GM18858 (cell line): ENCODE results near the gene SRXN1.

ENCODE experiments used
- ATAC-seq: cut with Tn5 transposase; IDR thresholded peaks from one replicate; pipeline ENCODE4 v1.9.1; 2021; ENCODE audit not compliant: unreplicated experiment

SRXN1 gene

DNA sequence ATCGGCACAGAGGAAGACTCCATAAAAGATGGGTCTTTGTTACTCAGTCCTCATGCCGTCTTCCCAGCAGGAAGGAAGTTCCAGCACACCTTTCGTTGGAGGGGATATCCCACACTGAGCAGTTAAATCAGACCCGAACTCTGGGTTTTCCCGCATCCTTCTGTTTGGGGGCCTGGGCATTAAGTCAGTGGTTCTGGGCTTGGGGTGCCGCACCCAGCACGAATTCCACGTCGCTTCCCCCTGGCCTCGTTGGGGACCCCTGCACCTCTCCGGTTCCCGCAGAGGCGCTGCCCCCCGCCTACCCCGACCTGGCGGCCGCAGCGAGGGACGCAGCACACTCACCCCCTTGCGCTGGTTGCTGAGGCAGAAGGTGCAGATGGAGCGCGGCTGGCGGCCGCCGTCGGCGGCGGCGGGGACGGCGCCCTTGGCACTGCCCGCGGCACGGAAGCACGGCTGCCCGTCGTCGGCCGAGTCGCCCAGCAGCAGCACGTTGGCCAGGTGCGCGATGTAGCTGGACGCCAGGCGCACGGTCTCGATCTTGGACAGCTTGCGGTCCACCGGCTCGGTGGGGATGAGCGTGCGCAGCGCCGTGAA is 43.5 kb downstream of the SRXN1 start:
- no peak for ATAC-seq

DNA sequence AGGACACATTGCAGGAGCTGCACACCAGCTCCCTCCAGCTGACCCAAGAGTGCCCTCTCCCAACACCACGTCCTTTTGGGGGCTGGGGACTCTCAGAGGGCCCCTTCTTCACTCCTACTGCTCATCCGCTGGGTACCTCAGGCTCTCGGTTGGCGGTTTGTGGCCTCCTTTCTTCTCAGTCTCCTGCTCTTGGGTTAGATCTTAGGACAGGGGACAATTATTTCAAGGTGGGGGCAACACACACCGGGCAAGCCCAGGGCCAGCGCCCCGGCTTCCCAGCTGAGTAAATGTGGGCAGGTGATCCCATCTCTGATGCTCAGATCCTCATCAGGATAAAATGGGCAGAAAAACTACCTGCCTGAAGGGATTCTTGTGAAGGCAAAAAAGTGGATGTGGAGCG is 44.0 kb downstream of the SRXN1 start:
- no peak for ATAC-seq

- no peak for ATAC-seq
These were observed 45.5 kb downstream of the SRXN1 start for GRCh38 chr20:607476-607875.

DNA sequence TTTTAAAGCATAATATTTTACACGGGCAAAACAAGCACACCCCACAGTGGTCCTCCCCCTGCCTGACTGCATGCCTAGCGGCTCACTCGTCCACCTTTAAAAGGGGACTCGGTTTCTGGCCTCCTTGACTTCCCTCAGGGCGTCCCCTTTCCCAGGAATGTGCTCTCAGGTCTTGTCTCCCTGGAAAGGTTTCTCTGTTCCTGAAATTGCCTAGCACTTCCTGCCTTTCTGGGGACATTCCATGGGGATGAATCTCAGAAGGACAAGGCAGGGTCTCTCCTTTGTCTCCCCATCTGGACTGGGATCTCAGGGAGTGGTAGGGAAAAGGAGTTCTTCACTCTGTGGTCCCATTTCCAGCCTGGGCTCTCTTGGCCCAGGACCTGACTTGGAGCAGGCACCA is 47.8 kb downstream of the SRXN1 start:
- no peak for ATAC-seq

GRCh38 chr20:603116-603640 is 49.8 kb downstream of the SRXN1 start:
- no peak for ATAC-seq

DNA sequence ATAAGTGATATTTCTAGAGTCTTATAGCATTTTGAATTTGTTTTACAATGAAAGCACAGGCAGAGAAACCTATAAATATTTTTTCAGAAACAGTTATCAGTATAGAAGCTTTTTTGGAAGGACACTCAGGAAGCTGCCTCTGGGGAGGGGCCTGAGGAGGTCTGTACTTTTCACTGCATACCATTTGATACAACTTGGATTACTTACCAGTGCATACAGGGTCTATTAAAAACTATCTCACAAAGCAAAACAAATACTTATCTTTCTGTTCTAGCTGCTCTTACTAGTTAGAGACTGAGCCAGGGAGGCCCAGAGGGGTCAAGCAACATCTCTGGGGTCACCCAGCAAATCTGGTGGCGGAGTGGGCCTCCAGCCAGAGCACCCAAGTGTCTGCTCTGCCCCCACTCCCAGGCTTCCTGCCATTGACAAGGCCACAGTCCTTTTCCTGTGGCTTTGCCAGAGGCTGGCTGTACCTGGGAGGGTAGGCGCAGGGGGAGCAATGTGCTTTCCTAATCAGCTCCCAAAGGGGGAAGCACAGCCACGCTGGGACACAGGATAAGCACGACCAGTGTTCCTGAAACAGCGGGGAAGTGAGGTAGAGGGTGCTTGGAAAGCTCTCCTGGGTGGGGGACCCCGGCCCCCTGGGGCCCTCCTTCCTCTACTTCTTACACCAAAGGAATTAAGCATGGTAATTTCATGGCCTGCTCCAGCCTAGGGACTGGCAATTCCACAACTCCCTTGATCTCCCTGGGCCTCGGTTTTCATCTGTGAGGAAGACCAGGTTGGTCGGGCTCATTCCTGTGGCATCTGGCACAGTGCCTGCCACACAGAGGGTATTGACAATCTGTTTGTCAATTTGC is 50.7 kb downstream of the SRXN1 start:
- ATAC-seq: no peak

DNA sequence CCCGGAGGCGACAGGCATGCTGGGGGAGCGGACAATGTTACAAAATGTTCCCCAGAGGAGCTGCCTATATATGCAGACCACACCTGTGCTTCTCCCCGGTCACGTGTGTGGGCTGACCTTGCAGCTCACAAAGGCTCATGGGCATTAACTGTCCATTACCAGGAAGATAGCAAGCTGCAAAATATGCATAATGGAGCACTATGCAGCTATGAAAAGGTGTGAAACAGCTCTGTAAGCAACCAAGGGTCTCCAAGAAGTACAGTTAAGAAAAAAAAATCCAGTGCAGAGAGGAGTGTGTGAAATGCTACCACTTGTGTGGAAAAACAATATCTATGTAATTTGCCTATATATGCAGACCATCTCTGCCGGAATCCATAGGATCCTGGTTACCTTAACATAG is 52.3 kb downstream of the SRXN1 start:
- no peak for ATAC-seq

GRCh38 chr20:600141-600540 is 52.9 kb downstream of the SRXN1 start:
- ATAC-seq: no peak

- ATAC-seq: no peak
These were observed 54.7 kb downstream of the SRXN1 start for GRCh38 chr20:598133-598850.

GRCh38 chr20:597560-597959 is 55.4 kb downstream of the SRXN1 start:
- no peak for ATAC-seq
